Ovary (tissue), 10 donors: Measurements from ENCODE around the gene C19orf81. TPM values are rescaled to one million over a fixed set of nuclear protein-coding genes. Genes with fewer than 3 reads are reported as not detected.

Experiments used
- DNase-seq, 5 donors: peaks; one replicate each; pipeline ENCODE4 v3.0.0-alpha.2; 2019 to 2020
- H3K27ac ChIP-seq, 2 donors: fragments of 200-600 bp; one replicate each; pipeline versions ENCODE4 v1.5.1 to v1.8.0; 2019 to 2022
- H3K27me3 ChIP-seq: fragments of 200-600 bp; one replicate; pipeline ENCODE4 v1.8.0; 2022
- H3K36me3 ChIP-seq: fragments of 200-600 bp; sonication (generic); one replicate; pipeline ENCODE4 v1.5.1; 2019
- H3K4me1 ChIP-seq: one replicate; pipeline ENCODE4 v1.8.1; 2013; ENCODE audit warnings: mild to moderate bottlenecking, moderate library complexity; ENCODE audit not compliant: insufficient read depth
- H3K4me3 ChIP-seq: fragments of 200-600 bp; sonication (generic); one replicate; pipeline ENCODE4 v1.5.1; 2017
- H3K9me3 ChIP-seq, 2 donors: fragments of 200-600 bp in 1 of 2; sonication (generic) in 1 of 2; one replicate each; pipeline versions ENCODE4 v1.5.1 to v1.8.1; 2013 to 2019; ENCODE audit warnings: mild to moderate bottlenecking in 1 of 2, moderate library complexity in 1 of 2
- EP300 ChIP-seq: sonication (generic); formaldehyde crosslinking; IDR thresholded peaks from one replicate; pipeline ENCODE4 v1.6.1; 2017; ENCODE audit warnings: antibody characterized with exemption
- POLR2A ChIP-seq: fragments of 450-650 bp; IDR thresholded peaks from one replicate; pipeline ENCODE4 v1.6.1; 2017; ENCODE audit warnings: antibody characterized with exemption, mild to moderate bottlenecking, moderate library complexity
- WGBS, 3 donors: extraction: QIAGEN DNeasy Blood & Tissue Kit in 1 of 3; methylation state at CpG; one replicate each; pipeline versions ENCODE4 v1.1.5 to v1.1.7; 2013 to 2017; 5-methylcytosine and 5-hydroxymethylcytosine counted together
- intact Hi-C, 4 donors: fragments of 100-400 bp; cut with DNase I; formaldehyde crosslinking; loops; one replicate each; pipeline versions ENCODE4 v1.11.0 to v1.15.1; 2022 to 2023
- long read RNA-seq, 3 donors: library from polyadenylated mRNA in 2 of 3; unstranded in 2 of 3; transcript quantifications; one replicate each; pipeline ENCODE4 v2.0.0 and lab custom pipeline, GENCODE V29; 2021 to 2026
- polyA plus RNA-seq, 2 donors: library from polyadenylated mRNA; stranded (reverse); fragments of 200-250 nt in 1 of 2; fragments of 350-450 nt in 1 of 2; fragmentation: Illumina TruSeq in 1 of 2; extraction: RNeasy Lipid Tissue Mini Kit (QIAGEN cat#74804) in 1 of 2; gene quantifications; one replicate each; pipeline ENCODE4 v1.2.3, GENCODE V29; 2013 to 2014
- total RNA-seq, 7 donors: library from RNA; depleted of rRNA in 2 of 7; stranded (reverse); fragments of >200 nt in 2 of 7; fragmentation: NEBNext Ultra II Directional in 3 of 7; extraction: Animal tissue kit (Norgen Biotek cat#: 25700) in 3 of 7; gene quantifications; one replicate each; pipeline versions ENCODE4 v1.1.0 to v1.2.4, GENCODE V29; 2016 to 2023
- TF ChIP-seq, protein P1 (sequence below), 3 donors: fragments of 450-650 bp in 2 of 3; fragments of 200-600 bp in 1 of 3; IDR thresholded peaks; one replicate each; pipeline versions ENCODE4 v1.5.1 to v1.8.0; 2016 to 2022; ENCODE audit warnings: antibody characterized with exemption in 3 of 3, mild to moderate bottlenecking in 1 of 3
- donor health status: DM: no; HTN: no; CAD: no; lungs with moderate emphysema.
- donor health status: DM: no; HTN: no; CAD: no.
- donor health status: Bipolar disorder and iron deficiency.
- donor health status: DM: yes; HTN: yes; CAD: no.
- donor health status: DM: no; HTN: no; CAD: no.
- donor health status: DM: yes; HTN: yes; CAD: no.

Gene C19orf81
- 10 to 100 TPM in 1 of 7 donors, 1 to 10 TPM in 3, not detected in 3; 1.1 to 12.6 (median 2.1) TPM for total RNA-seq
- polyA plus RNA-seq, result not detected
- long read RNA-seq, donor 1, result 0 reads
- long read RNA-seq, donor 2, partial matches to known transcripts, result 10 of 10 reads
- long read RNA-seq, donor 2, other reads (novel, unspliced or antisense), result 0 of 10 reads
- long read RNA-seq, donor 3, partial matches to known transcripts, result 1 of 1 reads
- long read RNA-seq, donor 3, other reads (novel, unspliced or antisense), result 0 of 1 reads

- DNase-seq, result no peak
- Histone ChIP-seq H3K4me1 (no peaks in the 10 kb centered on the region), H3K4me3 (no peak within 1 kb of the TSS), H3K9me3 (no peaks in the 10 kb centered on the region), H3K27ac (no peak within 1 kb of the TSS), H3K36me3 (no peaks in the 10 kb centered on the region), H3K27me3 (no peaks in the 10 kb centered on the region)
- TF ChIP-seq, protein P1, sequence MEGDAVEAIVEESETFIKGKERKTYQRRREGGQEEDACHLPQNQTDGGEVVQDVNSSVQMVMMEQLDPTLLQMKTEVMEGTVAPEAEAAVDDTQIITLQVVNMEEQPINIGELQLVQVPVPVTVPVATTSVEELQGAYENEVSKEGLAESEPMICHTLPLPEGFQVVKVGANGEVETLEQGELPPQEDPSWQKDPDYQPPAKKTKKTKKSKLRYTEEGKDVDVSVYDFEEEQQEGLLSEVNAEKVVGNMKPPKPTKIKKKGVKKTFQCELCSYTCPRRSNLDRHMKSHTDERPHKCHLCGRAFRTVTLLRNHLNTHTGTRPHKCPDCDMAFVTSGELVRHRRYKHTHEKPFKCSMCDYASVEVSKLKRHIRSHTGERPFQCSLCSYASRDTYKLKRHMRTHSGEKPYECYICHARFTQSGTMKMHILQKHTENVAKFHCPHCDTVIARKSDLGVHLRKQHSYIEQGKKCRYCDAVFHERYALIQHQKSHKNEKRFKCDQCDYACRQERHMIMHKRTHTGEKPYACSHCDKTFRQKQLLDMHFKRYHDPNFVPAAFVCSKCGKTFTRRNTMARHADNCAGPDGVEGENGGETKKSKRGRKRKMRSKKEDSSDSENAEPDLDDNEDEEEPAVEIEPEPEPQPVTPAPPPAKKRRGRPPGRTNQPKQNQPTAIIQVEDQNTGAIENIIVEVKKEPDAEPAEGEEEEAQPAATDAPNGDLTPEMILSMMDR (IDR thresholded peaks at IDR 0.05), result no peak
- TF ChIP-seq POLR2A, result no peak
- TF ChIP-seq EP300, result no peak
- 18 to 26% (median 22%) methylated on average over 7 of the region's 7 CpGs for WGBS, 3 donors
- intact Hi-C loops, result no loop called here
Measured at GRCh38 chr19:50649433-50650391, at the start of gene C19orf81. Gene C19orf81 (plus strand): TSS chr19:50649445. CDS start chr19:50649445, 0 bp downstream.

DNA sequence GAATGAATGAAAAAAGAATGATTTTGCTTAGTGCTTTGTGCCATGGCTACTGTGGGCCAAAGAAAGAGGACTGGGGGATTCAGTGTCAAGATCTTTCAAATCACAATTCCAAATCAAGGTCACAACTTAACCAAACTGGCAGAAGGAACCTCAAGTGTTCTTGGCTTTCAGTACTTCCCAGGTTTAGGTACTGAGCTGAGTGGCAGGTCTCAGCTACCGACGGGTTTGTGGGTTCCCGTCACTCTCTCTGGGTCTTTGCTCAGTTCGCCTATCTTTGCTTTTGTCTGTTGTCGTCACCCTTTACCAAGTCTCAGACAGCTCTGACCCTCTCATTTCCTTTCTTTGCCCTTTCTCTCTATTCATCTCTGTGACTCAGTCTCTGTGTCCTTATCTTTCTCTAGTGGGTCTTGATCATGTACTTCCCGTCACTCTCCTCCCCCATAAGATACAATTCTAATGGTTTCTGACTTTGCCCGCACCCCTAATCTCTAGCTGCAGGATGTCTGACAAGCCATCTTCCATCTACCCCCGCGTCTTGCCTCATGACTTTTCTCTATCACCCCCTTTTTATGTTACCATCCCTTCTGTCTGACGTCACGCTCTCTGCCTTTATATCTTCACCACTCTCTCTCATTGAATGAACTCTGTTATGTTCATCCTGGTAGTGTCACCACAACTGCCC lies 47.7 kb upstream of the C19orf81 start:
- intact Hi-C loops, result no loop called here
- no peak for DNase-seq
- H3K9me3 ChIP-seq, result no peaks in the 10 kb centered on the region
- no peaks in the 10 kb centered on the region for H3K4me1 ChIP-seq
- no peaks in the 10 kb centered on the region for H3K36me3 ChIP-seq
- H3K4me3 ChIP-seq, result no peak overlapping the region
- H3K27ac ChIP-seq, result no peak overlapping the region
- H3K27me3 ChIP-seq, result no peaks in the 10 kb centered on the region
- TF ChIP-seq POLR2A (no peak), EP300 (no peak)
- TF ChIP-seq, protein P1 (IDR thresholded peaks at IDR 0.05), result no peak
- WGBS, 3 donors, result 59 to 74% (median 63%) methylated on average over 11 of the region's 11 CpGs

- intact Hi-C loops, result no loop called here
- TF ChIP-seq, protein P1 (IDR thresholded peaks at IDR 0.05), result no peak
- TF ChIP-seq EP300, result no peak
- TF ChIP-seq POLR2A, result no peak
- Histone ChIP-seq H3K27me3 (no peaks in the 10 kb centered on the region), H3K36me3 (no peaks in the 10 kb centered on the region), H3K27ac (no peak overlapping the region), H3K9me3 (no peaks in the 10 kb centered on the region), H3K4me1 (no peaks in the 10 kb centered on the region), H3K4me3 (no peak overlapping the region)
- 77 to 79% (median 79%) methylated on average over 5 of the region's 5 CpGs for WGBS, 3 donors
- DNase-seq, result no peak
Measured at GRCh38 chr19:50602089-50602422, 47.2 kb upstream of the C19orf81 start.

DNA sequence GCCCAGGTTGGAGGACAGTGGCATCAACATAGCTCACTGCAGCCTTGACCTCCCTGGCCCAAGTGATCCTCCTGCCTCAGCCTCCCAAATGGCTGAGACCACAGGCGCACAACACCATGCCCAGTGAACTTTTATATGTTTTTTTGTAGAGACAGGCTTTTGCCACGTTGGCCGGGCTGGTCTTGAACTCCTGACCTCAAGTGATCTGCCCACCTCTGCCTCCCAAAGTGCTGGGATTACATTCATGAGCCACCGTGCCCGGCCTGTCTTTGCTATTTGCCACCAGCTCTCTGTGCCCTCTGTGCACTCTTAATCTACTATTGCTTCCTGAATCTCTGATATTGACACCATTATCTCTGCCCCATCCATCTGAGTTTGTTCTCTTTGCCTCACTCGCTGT lies 46.7 kb upstream of the C19orf81 start:
- WGBS, 3 donors, result 60 to 86% (median 70%) methylated on average over 6 of the region's 6 CpGs
- intact Hi-C loops, result no loop called here

More for the DNA sequence above, 46.7 kb upstream of the C19orf81 start:
- DNase-seq, result no peak
- H3K4me3 ChIP-seq, result no peak overlapping the region
- no peaks in the 10 kb centered on the region for H3K9me3 ChIP-seq
- H3K4me1 ChIP-seq, result no peaks in the 10 kb centered on the region
- TF ChIP-seq EP300, result no peak
- no peak for TF ChIP-seq POLR2A
- TF ChIP-seq, protein P1 (IDR thresholded peaks at IDR 0.05), result no peak
- H3K36me3 ChIP-seq, result no peaks in the 10 kb centered on the region
- no peaks in the 10 kb centered on the region for H3K27me3 ChIP-seq
- no peak overlapping the region for H3K27ac ChIP-seq
